Retinal pigment epithelial cell (primary cell): Measurements from ENCODE around the gene HACD3.
"Not testable (repeated sequence)": the region's sequence is repeated elsewhere in the genome, so short reads cannot be mapped to it uniquely, and the experiment has no call there.

Experiments
- DNase-seq: peaks from one replicate; pipeline ENCODE4 v3.0.0-alpha.2; 2010; ENCODE audit warnings: low read depth
- H3K4me3 ChIP-seq: 2 replicates; pipeline ENCODE4 v1.5.1; 2011; ENCODE audit warnings: mild to moderate bottlenecking, low read length, control low read depth, moderate library complexity
- TF ChIP-seq, protein P1 (sequence below): conservative IDR thresholded peaks from 2 replicates; pipeline ENCODE4 v1.5.1; 2011; ENCODE audit warnings: low read depth, low read length, control low read depth, inconsistent platforms

The HACD3 gene

DNA sequence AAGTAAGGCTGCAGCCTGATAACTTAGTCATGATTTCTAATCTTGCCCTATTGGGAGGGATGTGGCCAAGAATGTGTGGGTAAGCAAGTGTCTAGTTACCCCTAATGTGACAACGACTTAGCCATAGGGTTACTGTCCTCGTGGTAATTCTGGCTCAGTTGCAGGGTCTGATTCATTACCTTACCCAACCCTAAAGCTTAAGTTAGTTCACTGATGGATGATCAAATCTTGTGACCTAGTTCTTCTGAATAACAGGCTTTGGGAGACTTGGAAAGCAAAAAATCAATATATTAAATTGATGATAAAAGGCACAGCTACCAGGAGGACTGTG lies 82.3 kb downstream of the HACD3 start:
- TF ChIP-seq, protein P1, sequence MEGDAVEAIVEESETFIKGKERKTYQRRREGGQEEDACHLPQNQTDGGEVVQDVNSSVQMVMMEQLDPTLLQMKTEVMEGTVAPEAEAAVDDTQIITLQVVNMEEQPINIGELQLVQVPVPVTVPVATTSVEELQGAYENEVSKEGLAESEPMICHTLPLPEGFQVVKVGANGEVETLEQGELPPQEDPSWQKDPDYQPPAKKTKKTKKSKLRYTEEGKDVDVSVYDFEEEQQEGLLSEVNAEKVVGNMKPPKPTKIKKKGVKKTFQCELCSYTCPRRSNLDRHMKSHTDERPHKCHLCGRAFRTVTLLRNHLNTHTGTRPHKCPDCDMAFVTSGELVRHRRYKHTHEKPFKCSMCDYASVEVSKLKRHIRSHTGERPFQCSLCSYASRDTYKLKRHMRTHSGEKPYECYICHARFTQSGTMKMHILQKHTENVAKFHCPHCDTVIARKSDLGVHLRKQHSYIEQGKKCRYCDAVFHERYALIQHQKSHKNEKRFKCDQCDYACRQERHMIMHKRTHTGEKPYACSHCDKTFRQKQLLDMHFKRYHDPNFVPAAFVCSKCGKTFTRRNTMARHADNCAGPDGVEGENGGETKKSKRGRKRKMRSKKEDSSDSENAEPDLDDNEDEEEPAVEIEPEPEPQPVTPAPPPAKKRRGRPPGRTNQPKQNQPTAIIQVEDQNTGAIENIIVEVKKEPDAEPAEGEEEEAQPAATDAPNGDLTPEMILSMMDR, result no peak
- H3K4me3 ChIP-seq, result no peak overlapping the region
- no peak for DNase-seq

DNA sequence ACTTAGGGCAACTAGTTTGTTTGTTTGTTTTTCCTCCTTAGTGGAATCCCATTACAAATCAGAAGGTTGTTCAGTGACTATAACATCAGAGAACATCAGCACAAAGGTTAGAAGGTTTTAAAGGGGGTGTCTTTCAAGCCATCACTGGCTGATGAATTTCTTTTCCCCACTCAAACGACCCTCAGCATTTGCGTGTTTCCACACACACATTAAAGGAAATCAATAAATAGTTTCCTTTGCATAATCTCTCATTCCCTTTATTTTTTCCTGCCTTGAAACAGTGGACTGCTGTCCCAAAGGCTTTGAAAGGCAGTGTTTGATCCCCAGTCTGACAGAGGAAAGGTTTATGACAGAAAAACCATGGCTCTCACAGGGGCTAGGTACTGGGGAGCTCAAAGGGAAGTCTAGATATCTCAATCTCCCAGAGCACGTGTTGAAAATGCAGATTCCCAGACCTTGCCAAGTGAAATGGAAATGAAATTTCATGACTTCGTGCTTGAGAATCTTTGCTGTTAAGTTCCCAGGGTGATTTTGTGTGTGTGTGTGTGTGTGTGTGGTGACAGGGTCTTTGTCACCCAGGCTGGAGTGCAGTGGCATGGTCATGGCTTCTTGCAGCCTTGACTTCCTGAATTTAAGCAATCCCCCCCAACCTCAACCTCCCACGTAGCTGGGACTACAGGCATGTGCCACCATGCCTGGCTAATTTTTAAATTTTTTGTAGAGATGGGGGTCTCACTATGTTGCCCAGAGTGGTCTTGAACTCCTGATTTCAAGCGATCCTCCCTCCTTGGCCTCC lies 82.9 kb downstream of the HACD3 start:
- DNase-seq, result no peak

DNA sequence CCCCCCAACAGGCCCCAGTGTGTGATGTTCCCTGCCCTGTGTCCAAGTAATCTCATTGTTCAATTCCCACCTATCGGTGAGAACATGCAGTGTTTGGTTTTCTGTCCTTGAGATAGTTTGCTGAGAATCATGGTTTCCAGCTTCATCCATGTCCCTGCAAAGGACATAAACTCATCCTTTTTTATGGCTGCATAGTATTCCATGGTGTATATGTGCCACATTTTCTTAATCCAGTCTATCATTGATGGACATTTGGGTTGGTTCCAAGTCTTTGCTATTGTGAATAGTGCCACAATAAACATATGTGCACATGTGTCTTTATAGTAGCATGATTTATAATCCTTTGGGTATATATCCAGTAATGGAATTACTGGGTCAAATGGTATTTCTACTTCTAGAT lies 85.6 kb downstream of the HACD3 start:
- not testable (repeated sequence) for H3K4me3 ChIP-seq, DNase-seq

More for the DNA sequence above, 82.9 kb downstream of the HACD3 start:
- TF ChIP-seq, protein P1, result no peak
- no peak overlapping the region for H3K4me3 ChIP-seq

DNA sequence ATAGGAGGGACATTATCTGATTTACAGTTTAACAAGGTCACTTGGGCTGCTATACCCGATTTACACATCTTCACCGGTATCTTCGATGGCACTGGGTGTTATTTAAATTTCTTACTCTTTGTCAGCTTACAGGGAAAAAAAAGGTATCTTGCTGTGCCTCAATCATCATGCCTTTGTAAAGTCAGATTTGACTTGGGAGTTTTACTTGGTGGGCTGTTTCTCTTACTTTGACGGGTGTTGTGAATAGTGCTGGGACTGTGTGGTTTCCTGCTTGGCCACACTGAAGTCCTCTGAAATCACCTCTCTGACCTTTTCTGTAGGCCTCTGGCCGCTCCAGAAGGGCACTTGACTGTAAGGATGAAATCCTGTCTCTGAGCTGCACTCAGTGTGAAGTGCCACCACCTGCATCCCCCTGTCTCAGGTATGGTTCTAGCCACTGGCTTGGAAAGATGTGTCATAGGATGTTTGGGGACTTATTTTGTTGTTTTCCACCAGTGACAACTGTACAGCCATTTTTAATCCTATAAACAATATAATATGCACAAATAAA lies 88.4 kb downstream of the HACD3 start:
- no peak for DNase-seq
- TF ChIP-seq, protein P1, result no peak

DNA sequence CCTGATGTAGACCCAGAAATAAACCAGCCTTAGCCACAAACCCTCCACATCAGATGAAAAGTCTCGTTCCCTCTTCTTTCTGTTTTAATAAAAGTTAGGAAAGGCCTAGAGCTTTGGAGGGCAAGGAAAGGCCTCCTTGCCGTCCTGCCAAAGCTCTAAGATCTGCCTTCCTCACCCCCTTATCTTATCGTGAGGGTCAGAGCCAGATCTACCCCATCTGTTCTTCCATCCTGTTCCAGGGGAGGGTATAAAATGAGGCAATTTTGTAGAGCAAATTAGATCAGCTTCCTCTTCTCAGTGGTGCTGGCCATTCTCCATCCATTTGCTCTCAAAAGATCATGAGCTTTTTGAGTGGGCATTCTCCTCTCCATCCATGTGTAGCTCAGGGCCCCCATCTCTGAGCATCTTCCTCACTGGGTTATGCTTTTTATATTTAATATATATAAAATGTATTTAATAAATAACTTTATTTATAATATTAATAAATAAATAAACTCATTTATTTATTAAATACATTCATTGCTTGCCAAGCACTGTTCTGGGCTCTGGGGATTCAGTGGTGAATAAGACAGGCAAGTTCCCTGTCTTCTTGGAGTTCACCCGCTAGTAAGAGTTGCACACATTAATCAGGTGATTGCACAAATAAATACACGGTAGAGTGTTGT lies 89.5 kb downstream of the HACD3 start:
- H3K4me3 ChIP-seq, result no peak overlapping the region
- TF ChIP-seq, protein P1, result no peak
- DNase-seq, result no peak

More for the DNA sequence above, 88.4 kb downstream of the HACD3 start:
- H3K4me3 ChIP-seq, result no peak overlapping the region

DNA sequence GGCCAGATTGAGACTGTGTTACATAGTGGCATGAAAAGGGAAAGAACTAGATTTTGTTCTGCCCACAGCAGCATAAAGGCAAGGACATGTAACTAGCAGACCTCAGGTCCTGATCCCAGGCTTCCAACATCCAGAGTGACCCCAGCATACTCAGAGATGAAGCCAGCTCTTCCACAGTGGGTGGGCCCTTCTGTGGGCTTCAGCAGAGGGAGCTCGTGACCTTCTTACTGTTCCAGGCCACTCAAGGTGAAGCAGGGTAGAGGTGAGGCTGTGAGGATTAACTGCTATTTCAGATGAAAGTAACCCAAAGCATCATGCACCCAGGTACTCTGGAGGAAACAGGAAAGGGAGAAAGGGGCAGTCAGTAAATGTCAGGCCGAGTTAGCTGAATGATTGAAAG lies 90.6 kb downstream of the HACD3 start:
- TF ChIP-seq, protein P1, result no peak
- no peak overlapping the region for H3K4me3 ChIP-seq
- DNase-seq, result no peak

DNA sequence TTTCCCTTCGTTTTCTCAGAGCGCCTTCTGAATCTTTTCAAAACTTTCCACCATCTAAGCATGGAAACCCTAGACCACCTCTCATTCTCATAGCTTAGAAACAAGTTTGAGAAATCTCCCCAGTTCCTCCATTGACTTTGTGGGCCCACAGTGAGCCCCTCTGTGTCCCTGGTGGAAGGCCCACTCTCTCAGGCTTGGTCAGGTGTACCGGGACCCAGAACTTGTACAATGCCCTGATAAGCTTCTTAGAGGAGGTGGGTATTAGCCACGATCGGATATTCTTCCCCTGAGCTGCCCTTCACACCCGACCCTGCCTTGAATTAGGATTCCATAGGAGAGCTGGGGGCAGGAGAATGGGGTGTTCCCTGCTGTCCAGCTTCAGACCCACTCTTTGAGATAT lies 91.4 kb downstream of the HACD3 start, which contains the start of gene SLC24A1:
SLC24A1 (plus strand) TSS at position 301 of the 400 bp plus-strand sequence. CDS start 2,143 bp downstream, outside the sequence.
- no peak for DNase-seq
- TF ChIP-seq, protein P1, result no peak
- H3K4me3 ChIP-seq, result no peak within 1 kb of the TSS
